DND-41 (cell line): Measurements from ENCODE around the gene CTNNAL1.

ENCODE experiments used
- CTCF ChIP-seq: IDR thresholded peaks from 2 replicates; pipeline ENCODE4 v1.5.1; 2012; ENCODE audit warnings: borderline replicate concordance, low read length, moderate library complexity, mild to moderate bottlenecking; ENCODE audit not compliant: poor library complexity, severe bottlenecking; ENCODE audit errors: extremely low read depth
- EZH2 ChIP-seq: IDR thresholded peaks from 3 replicates; pipeline ENCODE4 v1.6.1; 2012; ENCODE audit warnings: borderline replicate concordance, low read depth, mild to moderate bottlenecking, moderate library complexity, low read length, inconsistent platforms; ENCODE audit not compliant: severe bottlenecking

GRCh38 chr9:109014608-109015280 is 1.4 kb upstream of the CTNNAL1 start:
- TF ChIP-seq CTCF (no peak), EZH2 (no peak)
